Astrocyte of the hippocampus (primary cell): ENCODE data around the gene URB1.
"Not testable (repeated sequence)": the region's sequence is repeated elsewhere in the genome, so short reads cannot be mapped to it uniquely, and the experiment has no call there.

Experiments
- DNase-seq: peaks from one replicate; pipeline ENCODE4 v3.0.0; 2011; ENCODE audit warnings: low read depth, low spot score

Gene URB1

GRCh38 chr21:32412162-32413014 is 19.6 kb upstream of the URB1 start, which contains the start of gene EVA1C:
EVA1C (plus strand) TSS chr21:32412706; CDS start chr21:32412854, 148 bp downstream.
- peak; percentile 80 for DNase-seq

GRCh38 chr21:32411350-32412161 is 18.7 kb upstream of the URB1 start:
- DNase-seq: peak; percentile 86

- no peak for DNase-seq
Observed at GRCh38 chr21:32410916-32411315, 18.1 kb upstream of the URB1 start.

- no peak for DNase-seq
Observed at GRCh38 chr21:32410291-32410690, 17.5 kb upstream of the URB1 start.

- no peak for DNase-seq
Observed at GRCh38 chr21:32406405-32406804, 13.6 kb upstream of the URB1 start.

- peak; percentile 87 for DNase-seq
Observed at GRCh38 chr21:32403201-32403777, 10.5 kb upstream of the URB1 start.

GRCh38 chr21:32393677-32394001 is 827 bp upstream of the URB1 start:
- no peak for DNase-seq

GRCh38 chr21:32392299-32392879 is 423 bp downstream of the URB1 start:
- DNase-seq: no peak

- DNase-seq: no peak
Observed at GRCh38 chr21:32391755-32392154, 1.1 kb downstream of the URB1 start.

- DNase-seq: not testable (repeated sequence)
Observed at GRCh38 chr21:32390537-32391224, 2.1 kb downstream of the URB1 start.

- peak; percentile 81 for DNase-seq
Observed at GRCh38 chr21:32389337-32390015, 3.3 kb downstream of the URB1 start.

GRCh38 chr21:32388306-32388705 is 4.5 kb downstream of the URB1 start:
- no peak for DNase-seq

- DNase-seq: no peak
Observed at GRCh38 chr21:32387151-32387550, 5.7 kb downstream of the URB1 start.

- DNase-seq: no peak
Observed at GRCh38 chr21:32386195-32386870, 6.5 kb downstream of the URB1 start.

- DNase-seq: no peak
Observed at GRCh38 chr21:32383812-32384211, 9.0 kb downstream of the URB1 start.

- peak; percentile 87 for DNase-seq
Observed at GRCh38 chr21:32382108-32382644, 10.6 kb downstream of the URB1 start.

GRCh38 chr21:32381571-32381970 is 11.2 kb downstream of the URB1 start:
- no peak for DNase-seq

GRCh38 chr21:32380940-32381339 is 11.9 kb downstream of the URB1 start:
- no peak for DNase-seq

GRCh38 chr21:32378956-32379355 is 13.9 kb downstream of the URB1 start:
- DNase-seq: no peak

GRCh38 chr21:32377991-32378390 is 14.8 kb downstream of the URB1 start:
- no peak for DNase-seq
